DMS79 treated with DMSO at 0.1 percent for 48 hours (cell line): ENCODE results near the gene ELAVL3.
"Not testable (repeated sequence)": the region's sequence is repeated elsewhere in the genome, so short reads cannot be mapped to it uniquely, and the experiment has no call there.

ENCODE experiments used
- DNase-seq: peaks from one replicate; lab custom pipeline; 2025; lab: John Stamatoyannopoulos, UW

ELAVL3 gene

GRCh38 chr19:11458912-11459311, 21.9 kb downstream of the ELAVL3 start:
- DNase-seq = not testable (repeated sequence)

GRCh38 chr19:11458236-11458900, 22.5 kb downstream of the ELAVL3 start:
- DNase-seq = no peak

- no peak for DNase-seq
These were observed 23.0 kb downstream of the ELAVL3 start for GRCh38 chr19:11457831-11458230.

GRCh38 chr19:11457115-11457514, 23.7 kb downstream of the ELAVL3 start:
- no peak for DNase-seq

GRCh38 chr19:11456659-11457058, 24.2 kb downstream of the ELAVL3 start:
- no peak for DNase-seq

- not testable (repeated sequence) for DNase-seq
These were observed 25.7 kb downstream of the ELAVL3 start for GRCh38 chr19:11455233-11455554.

- no peak for DNase-seq
These were observed 27.1 kb downstream of the ELAVL3 start for GRCh38 chr19:11453468-11454341.

GRCh38 chr19:11452620-11453310, 28.1 kb downstream of the ELAVL3 start:
- DNase-seq = no peak

GRCh38 chr19:11451871-11452619, 28.8 kb downstream of the ELAVL3 start:
- DNase-seq = no peak

GRCh38 chr19:11451327-11451870, 29.4 kb downstream of the ELAVL3 start:
- DNase-seq = no peak

GRCh38 chr19:11450570-11451326, 30.1 kb downstream of the ELAVL3 start:
- no peak for DNase-seq

GRCh38 chr19:11448923-11449554, 31.8 kb downstream of the ELAVL3 start:
- DNase-seq = no peak

- DNase-seq = no peak
These were observed 32.4 kb downstream of the ELAVL3 start for GRCh38 chr19:11448410-11448809.

GRCh38 chr19:11447347-11448262, 33.2 kb downstream of the ELAVL3 start:
- DNase-seq = no peak

- DNase-seq = no peak
These were observed 34.1 kb downstream of the ELAVL3 start for GRCh38 chr19:11446652-11447301.

GRCh38 chr19:11446271-11446651, 34.6 kb downstream of the ELAVL3 start:
- no peak for DNase-seq

- DNase-seq = no peak
These were observed 35.7 kb downstream of the ELAVL3 start for GRCh38 chr19:11445141-11445540.

GRCh38 chr19:11444059-11444458, 36.8 kb downstream of the ELAVL3 start:
- no peak for DNase-seq

GRCh38 chr19:11437955-11438354, 42.9 kb downstream of the ELAVL3 start:
- DNase-seq = no peak
